Esophagus muscularis mucosa (tissue), 3 donors: ENCODE measurements around the gene SYMPK.

Experiments
- EP300 ChIP-seq: sonication (generic); formaldehyde crosslinking; IDR thresholded peaks from one replicate; pipeline ENCODE4 v1.6.1; 2017; ENCODE audit warnings: antibody characterized with exemption
- TF ChIP-seq, protein P1 (sequence below), 3 experiments: fragments of 200-600 bp in 2 of 3; fragments of 450-650 bp in 1 of 3; sonication (generic) in 2 of 3; IDR thresholded peaks; one replicate each; pipeline ENCODE4 v1.5.1; 2017 to 2019; ENCODE audit warnings: antibody characterized with exemption in 3 of 3, mild to moderate bottlenecking in 2 of 3, moderate library complexity in 1 of 3

DNA sequence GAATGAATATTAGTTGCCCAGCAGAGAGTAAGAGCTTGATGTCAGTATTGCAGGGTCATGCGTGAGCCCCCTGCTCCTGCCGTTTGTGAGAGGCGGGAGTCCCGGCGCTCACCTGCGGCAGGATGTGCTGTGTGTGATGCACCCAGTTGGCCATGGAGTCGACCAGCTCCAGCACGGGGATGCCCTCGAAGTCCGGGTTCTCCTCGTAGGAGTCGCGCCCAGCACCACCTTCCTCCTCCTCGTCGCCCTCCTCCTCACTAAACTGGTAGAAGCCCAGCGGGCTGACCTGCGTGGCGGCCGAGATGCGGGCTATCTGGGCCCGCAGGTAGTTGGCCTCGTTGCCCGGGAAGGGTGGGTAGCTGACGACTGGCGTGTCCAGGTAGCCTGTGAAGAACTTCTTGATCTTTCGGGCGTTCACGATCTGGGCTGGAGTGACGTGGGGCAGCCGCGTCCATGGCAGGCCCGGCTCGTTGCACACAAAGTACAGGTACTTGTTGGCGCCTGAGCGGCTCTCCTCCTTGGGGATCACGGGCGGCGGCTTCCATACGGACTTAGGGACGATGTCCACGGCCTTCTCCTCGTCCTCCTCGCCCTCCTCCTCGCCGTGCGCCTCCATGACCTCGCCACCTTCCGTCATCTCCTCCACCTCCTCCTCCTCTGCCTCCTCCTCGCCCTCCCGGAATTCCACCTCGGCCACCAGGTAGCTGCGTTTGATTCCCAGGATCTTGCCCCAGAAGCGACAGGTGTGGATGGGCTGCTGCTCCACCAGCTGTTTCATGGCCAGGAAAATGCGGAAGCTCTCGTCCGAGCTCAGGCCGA lies 58.6 kb downstream of the SYMPK start:
- no peak for TF ChIP-seq EP300
- TF ChIP-seq, protein P1, sequence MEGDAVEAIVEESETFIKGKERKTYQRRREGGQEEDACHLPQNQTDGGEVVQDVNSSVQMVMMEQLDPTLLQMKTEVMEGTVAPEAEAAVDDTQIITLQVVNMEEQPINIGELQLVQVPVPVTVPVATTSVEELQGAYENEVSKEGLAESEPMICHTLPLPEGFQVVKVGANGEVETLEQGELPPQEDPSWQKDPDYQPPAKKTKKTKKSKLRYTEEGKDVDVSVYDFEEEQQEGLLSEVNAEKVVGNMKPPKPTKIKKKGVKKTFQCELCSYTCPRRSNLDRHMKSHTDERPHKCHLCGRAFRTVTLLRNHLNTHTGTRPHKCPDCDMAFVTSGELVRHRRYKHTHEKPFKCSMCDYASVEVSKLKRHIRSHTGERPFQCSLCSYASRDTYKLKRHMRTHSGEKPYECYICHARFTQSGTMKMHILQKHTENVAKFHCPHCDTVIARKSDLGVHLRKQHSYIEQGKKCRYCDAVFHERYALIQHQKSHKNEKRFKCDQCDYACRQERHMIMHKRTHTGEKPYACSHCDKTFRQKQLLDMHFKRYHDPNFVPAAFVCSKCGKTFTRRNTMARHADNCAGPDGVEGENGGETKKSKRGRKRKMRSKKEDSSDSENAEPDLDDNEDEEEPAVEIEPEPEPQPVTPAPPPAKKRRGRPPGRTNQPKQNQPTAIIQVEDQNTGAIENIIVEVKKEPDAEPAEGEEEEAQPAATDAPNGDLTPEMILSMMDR (IDR thresholded peaks at IDR 0.05) = no peak
